Ecto neural progenitor cell (in vitro differentiated cells): ENCODE data around the gene ELMOD3.
"Not testable (repeated sequence)": the region's sequence is repeated elsewhere in the genome, so short reads cannot be mapped to it uniquely, and the experiment has no call there.

Source experiments
- DNase-seq: peaks from one replicate; pipeline ENCODE4 v3.0.0-alpha.2; 2018; ENCODE audit warnings: low spot score

ELMOD3 gene

GRCh38 chr2:85401464-85401805 is 46.9 kb downstream of the ELMOD3 start:
- no peak for DNase-seq

- no peak for DNase-seq
Observed at GRCh38 chr2:85401844-85402243, 47.3 kb downstream of the ELMOD3 start.

- no peak for DNase-seq
Observed at GRCh38 chr2:85405201-85406059, 50.9 kb downstream of the ELMOD3 start.

GRCh38 chr2:85409845-85410583 is 55.4 kb downstream of the ELMOD3 start, which contains the start of gene CAPG:
Gene CAPG, minus strand, starts transcription at chr2:85410366. Its CDS starts 8,221 bp downstream, at chr2:85402145.
- DNase-seq = no peak

GRCh38 chr2:85410584-85411404 is 56.2 kb downstream of the ELMOD3 start:
- DNase-seq = no peak

- no peak for DNase-seq
Observed at GRCh38 chr2:85411405-85411748, 56.8 kb downstream of the ELMOD3 start.

GRCh38 chr2:85413592-85414420 is 59.2 kb downstream of the ELMOD3 start:
- DNase-seq = no peak

- not testable (repeated sequence) for DNase-seq
Observed at GRCh38 chr2:85414421-85414759, 59.8 kb downstream of the ELMOD3 start.

- no peak for DNase-seq
Observed at GRCh38 chr2:85414761-85415553, 60.4 kb downstream of the ELMOD3 start.

GRCh38 chr2:85415980-85416650 is 61.5 kb downstream of the ELMOD3 start:
- no peak for DNase-seq

- DNase-seq = peak; percentile 89
Observed at GRCh38 chr2:85418132-85419008, 63.8 kb downstream of the ELMOD3 start, which contains the start of gene SH2D6. Gene SH2D6, plus strand, starts transcription at chr2:85418714. Its CDS starts 10,752 bp downstream, at chr2:85429466.

GRCh38 chr2:85419009-85419675 is 64.6 kb downstream of the ELMOD3 start:
- DNase-seq = no peak

GRCh38 chr2:85420536-85421259 is 66.1 kb downstream of the ELMOD3 start:
- peak; percentile 96 for DNase-seq

GRCh38 chr2:85421260-85422071 is 66.9 kb downstream of the ELMOD3 start:
- no peak for DNase-seq

GRCh38 chr2:85422072-85422457 is 67.5 kb downstream of the ELMOD3 start:
- DNase-seq = no peak

GRCh38 chr2:85423525-85423924 is 69.0 kb downstream of the ELMOD3 start:
- DNase-seq = no peak

GRCh38 chr2:85425588-85425987 is 71.0 kb downstream of the ELMOD3 start:
- no peak for DNase-seq
